NCI-H1417 (cell line): ENCODE data around the gene SAT1.
A peak's percentile ranks its signal among the peaks of the same experiment; 100 is the strongest.
"Not testable (repeated sequence)": the region's sequence is repeated elsewhere in the genome, so short reads cannot be mapped to it uniquely, and the experiment has no call there.

ENCODE experiments used
- DNase-seq, 3 experiments: peaks; one replicate each; lab custom pipeline; 2025; lab: John Stamatoyannopoulos, UW

Gene SAT1

DNA sequence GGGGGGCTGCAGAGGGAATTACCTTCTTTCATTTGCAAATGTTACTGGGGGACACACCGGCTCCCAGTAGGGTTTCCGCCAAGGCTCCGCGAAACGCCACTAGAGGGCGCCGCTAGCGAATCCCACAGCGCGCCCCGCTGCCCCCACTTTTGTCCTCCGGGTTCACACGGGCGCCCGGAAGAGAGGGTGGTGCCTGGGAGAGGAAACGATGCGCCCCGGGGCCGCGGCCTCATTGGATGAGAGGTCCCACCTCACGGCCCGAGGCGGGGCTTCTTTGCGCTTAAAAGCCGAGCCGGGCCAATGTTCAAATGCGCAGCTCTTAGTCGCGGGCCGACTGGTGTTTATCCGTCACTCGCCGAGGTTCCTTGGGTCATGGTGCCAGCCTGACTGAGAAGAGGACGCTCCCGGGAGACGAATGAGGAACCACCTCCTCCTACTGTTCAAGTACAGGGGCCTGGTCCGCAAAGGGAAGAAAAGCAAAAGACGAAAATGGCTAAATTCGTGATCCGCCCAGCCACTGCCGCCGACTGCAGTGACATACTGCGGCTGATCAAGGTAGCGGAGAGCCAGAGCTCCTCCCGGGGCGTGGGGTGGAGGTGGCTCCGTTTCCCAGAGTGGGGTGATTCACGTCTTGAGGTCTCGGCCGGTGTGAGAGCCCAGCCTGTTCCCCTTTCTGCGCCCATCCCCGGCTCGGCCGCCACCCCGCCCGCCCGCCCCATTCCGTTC, at the start of gene SAT1:
Gene SAT1, plus strand, starts transcription at position 311 of the 726 bp plus-strand sequence. Its CDS starts 179 bp downstream, at position 490.
- DNase-seq: peak; percentile 86 to 98 (median 96)

GRCh38 chrX:23736030-23736429, 46.9 kb upstream of the SAT1 start:
- DNase-seq: peak in 2 of 3 experiments; percentile 48 to 92

DNA sequence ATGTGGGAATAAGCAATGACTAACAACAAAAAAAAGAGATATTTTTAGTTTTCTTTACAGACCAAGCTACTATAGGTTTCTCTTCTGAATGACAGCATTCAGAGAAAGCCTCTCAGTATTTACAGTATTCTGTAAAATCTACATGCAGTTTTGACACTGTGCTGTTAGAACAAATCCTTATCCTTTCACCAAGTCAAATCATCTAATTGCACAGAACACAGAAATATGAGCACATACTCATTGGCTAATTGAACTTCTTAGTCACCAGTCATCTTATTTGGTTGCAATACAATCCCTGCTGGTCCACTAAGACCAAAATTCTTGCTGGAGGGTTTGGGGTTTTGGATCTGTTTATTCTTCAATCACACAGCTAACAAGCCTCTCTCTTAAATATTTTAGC, 45.6 kb upstream of the SAT1 start:
- peak in 1 of 3 experiments; percentile 21 for DNase-seq

DNA sequence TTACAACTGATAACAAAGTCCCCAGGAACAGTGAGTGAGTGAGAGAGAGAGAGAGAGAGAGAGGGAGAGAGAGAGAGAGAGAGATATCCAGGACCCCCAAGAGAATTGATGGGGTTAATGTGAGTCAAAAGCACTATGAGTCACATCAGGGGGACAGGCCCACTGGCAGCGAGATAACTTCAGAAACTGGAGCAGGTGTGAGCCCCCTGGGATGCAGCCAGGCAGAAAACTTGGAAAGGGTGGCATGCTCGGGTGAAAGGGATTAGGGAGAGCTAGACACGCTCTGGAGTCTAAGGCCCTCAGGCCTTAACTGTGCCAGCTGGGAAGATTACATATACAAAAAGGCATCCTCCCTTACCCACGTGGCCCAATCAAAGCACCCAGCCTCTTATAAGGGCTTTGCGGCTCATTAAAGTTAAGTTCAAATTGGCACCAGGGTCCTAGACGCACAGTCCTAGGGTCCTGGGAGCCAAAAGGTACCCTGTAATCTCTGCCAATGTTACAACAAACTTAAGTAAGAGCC, 40.7 kb upstream of the SAT1 start:
- DNase-seq: no peak

DNA sequence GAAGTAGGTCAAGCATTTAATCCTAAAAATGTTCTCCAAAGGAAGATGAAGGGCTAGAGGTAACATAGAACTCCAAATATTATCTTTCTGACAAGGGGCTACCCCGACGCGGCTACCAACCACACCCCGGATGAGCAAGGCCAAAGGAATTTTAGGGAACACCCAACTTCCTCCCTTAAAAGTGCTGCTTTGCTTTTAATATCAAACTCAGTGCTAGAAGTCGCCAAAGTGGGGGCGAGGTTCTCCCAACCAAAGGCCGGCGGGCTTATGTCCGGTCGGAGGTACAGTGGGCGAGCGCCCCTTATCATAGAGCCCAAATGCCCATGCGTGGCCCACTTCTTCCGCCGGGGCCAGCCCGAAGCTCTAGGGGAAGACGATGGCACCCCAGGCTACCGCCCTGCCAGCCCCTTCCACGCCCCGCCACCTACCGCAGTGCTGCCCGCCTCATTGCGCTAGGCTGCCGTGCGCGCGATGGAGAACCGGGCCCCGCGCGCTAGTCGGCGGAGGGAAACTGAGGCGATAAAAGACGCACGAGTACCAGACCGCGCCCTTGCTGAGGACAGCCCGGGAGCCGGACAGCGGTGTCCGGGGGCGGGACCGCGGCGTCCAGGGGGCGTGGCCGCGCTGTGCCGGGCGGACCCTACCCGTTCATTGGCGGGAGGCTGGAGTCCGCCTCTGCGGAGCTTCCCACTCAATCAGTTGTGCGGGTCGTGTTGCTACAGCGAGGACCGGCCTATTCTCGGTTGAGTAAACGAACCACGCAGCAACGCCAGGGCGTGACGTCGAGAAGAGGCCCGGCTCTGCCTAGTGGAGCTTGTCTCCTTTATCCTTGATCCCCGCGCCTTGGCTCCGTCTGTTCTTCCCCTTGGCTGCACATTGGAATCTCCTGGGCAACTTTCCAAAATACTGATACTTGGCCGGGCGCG, 40.0 kb upstream of the SAT1 start, which contains the start of gene ACOT9:
Gene ACOT9, minus strand, starts transcription at position 580 of the 926 bp plus-strand sequence. Its CDS starts 132 bp downstream, at position 448.
- DNase-seq: no peak

DNA sequence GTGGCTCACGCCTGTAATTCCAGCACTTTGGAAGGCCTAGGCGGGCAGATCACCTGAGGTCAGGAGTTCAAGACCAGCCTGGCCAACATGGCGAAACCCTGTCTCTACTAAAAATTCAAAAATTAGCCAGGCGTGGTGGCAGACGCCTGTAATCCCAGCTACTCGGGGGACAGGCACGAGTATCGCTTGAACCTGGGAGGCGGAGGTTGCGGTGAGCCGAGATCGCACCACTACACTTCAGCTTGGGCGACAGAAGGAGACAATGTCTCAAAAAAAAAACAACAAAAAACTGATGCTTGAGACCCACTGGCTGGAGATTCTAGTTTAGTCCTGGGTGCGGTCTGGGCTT, 39.4 kb upstream of the SAT1 start:
- not testable (repeated sequence) for DNase-seq

DNA sequence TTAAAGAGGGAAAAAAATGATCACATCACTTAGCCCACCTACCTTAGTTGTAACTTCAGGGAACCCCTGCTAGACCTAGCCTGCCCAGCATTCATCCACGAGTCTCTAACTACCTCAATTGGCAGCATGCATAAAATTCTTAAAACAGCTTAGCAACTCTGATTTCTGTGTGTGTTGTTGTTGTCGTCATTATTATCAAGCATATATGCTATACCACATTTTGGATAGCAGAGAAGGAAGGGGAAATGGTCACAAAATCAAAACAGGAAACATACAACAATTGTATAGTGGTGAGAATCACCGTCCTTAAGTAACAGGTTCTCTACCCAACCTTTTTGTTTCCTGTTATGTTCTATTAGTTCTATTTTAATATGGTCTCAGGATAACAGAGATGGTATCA, 37.2 kb upstream of the SAT1 start:
- no peak for DNase-seq

DNA sequence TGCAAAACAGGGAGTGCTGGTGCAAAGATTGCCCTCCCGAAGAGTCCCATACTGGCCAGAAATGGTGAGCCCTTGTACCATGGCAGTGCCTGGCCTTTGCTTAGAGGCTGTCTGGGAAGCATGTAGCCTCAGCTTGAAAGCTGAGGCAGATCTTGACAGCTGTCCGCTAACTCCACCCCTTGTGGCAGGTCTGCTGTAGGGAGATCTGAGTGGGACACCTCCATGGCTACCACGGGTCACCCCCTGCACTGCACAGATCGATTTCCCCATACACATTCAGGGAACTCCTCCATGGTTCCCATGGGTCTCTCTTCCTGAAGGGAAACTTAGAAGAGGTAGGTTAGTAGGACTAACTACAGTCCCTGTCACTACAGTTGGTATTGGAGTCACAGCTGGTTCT, 33.8 kb upstream of the SAT1 start:
- DNase-seq: no peak

- DNase-seq: no peak
Measured at GRCh38 chrX:23749576-23749975, 33.4 kb upstream of the SAT1 start.

- DNase-seq: no peak
Measured at GRCh38 chrX:23752740-23753415, 30.1 kb upstream of the SAT1 start.

GRCh38 chrX:23754664-23755063, 28.3 kb upstream of the SAT1 start:
- DNase-seq: no peak

DNA sequence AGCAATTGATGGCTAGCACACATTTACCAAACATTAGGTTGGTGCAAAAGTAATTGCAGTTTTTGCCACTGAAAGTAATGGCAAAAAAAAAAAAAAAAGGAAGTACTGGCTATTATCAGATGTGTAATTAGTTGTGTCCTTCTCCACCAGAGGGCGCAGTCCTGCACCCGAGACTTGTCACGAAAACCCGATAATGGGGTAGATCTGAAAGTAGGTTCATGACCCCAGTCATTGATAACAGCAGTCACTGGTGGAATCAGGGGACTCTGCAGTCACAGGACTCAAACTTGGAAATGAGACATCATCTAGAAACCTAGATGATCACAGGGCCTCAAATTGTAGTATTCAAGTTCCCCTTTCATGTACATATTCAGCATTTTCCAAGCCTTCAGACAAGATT, 26.8 kb upstream of the SAT1 start:
- DNase-seq: peak; percentile 35 to 80 (median 44)

- DNase-seq: no peak
Measured at GRCh38 chrX:23759821-23760220, 23.2 kb upstream of the SAT1 start.

DNA sequence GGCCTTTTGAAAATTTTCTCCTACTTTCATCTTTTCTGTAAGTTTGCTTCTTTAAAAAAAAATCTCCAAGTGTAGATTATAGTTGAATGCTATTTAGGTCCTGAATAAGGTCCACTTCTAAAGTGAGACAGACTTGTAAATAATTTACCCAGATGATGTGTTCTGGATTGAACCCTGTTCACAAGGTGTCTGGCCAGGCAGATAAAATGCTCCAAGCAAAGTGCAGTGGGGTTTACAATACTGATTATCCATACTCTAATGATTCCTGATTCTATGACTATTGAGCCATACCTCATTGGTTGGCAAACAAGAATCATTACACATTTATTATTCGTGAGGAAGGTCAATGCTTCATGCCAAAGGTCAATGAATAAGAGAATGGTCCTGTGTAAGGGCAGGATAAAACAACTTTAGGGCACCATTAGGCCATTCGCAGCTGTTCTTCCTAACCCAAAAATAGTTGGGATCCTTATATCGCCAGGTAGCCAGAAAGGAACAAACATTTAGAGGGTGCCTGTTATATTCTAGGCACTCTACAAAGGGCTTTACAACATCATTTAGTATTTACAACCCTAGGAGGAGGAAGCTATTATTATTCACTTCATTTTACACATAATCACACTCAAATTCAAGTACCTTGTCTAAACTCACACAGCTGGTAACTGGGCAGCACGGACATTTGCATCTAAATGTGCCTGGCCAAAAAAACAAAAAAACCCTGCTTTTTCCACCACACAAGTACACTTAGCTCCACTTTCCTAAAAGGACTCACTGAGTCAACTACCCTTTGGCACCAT, 18.6 kb upstream of the SAT1 start:
- peak; percentile 4 to 71 (median 17) for DNase-seq

GRCh38 chrX:23765449-23765848, 17.5 kb upstream of the SAT1 start:
- DNase-seq: no peak

- no peak for DNase-seq
Measured at GRCh38 chrX:23765868-23766267, 17.1 kb upstream of the SAT1 start.

GRCh38 chrX:23766650-23767551, 16.1 kb upstream of the SAT1 start:
- no peak for DNase-seq

DNA sequence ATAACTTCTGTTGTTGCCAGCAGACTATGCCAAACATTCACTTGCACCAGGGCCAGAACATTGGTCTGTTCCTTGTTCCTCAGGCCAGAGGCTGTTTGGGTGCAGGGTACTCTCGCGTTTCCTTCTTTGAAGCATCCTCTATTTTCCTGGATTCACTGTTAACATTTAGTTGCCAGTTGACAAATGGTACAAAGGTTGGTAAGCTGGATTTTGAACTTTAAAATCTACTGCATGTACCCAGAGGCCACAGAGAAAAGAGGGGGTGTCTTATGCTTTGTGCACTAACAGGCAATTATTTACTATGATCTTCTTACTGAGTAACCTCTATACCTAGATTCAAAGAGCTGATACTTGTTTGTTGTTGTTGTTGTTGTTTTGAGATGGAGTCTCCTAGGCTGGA, 12.8 kb upstream of the SAT1 start:
- DNase-seq: no peak

DNA sequence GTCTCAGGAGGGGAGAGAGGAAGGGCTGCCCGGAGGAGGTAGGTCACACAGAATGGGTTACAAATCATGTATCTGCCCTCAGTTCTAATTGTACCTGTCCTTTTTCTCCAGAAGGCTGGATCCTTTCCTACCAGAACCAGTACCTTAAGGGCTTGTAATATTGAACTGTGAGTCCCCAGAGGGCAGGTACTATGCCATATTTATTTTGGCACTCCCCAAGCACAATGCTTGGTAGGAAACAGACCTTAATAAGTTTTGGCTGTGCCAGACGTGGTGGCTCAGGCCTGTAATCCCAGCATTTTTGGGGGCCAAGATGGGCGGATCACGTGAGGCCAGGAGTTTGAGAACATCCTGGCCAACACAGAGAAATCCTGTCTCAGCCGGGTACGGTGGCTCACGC, 11.9 kb upstream of the SAT1 start:
- not testable (repeated sequence) for DNase-seq

DNA sequence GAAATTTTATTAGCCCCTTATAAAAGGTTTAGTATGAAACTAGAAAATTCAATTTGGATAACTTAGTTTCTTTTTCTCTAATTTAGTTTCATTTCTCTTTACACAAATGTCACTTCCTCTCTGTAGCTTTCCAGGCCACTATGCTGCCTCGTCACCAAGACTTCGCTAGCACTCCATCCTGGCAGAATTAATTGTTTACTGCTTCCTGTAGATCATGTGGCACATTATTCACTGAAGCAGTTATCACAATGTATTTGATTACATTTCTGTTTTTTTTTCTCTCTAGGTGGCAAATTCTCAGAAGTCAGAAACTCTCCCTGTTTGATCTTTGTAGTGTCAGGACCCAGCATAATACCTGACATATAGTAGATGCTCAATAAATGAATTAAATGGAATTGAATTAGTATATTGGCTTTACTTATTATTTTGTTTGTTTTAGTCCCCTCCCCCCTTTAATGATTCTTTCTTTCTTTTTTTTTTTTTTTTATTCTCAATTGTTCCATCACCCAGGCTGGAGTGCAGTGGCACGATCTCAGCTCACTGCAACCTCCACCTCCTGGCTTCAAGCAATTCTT, 9.3 kb upstream of the SAT1 start:
- DNase-seq: peak in 1 of 3 experiments; percentile 29
